HL-60/S4 treated with retinoic acid at 250 ng/mL for 4 days and 3 days (cell line): ENCODE results near the gene ZNF689.
"Not testable (repeated sequence)": the region's sequence is repeated elsewhere in the genome, so short reads cannot be mapped to it uniquely, and the experiment has no call there.

ENCODE experiments used
- in situ Hi-C: fragments of 300-500 bp; cut with MboI; formaldehyde crosslinking; loops from 2 replicates; pipeline ENCODE4 v1.7.0; 2022; ENCODE audit warnings: low sequenced_read_pairs

Gene ZNF689

DNA sequence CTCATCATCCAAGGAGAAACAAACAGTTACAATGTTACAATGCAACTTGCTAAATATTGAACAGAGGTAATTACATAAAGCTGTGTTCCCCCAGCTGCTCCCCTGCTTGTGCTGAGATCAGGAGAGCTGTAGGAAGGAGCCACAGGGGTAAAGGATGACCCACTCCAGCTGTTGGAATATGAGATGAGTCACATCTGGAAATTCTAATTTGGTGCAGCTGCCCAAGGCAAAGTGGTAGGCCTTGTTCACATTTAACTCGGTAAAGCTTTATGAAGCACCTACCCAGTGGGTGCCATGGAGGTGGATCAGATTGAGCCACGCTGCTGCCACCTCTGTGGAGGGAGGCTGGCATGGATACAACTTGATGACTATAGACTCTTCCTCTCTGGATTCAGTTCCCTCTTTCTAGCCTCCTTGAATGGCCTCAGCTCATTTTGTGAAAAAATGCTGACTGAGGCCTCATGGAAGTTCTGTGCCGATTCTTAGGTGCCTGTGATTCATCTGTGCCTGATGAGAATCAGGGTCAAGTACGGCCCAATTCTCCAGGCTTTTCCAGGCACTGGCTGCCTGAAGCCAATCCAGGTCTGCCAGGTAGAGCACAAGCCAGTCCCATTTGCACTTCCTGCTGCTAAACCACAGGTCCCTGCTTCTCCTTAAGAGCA lies 7.4 kb downstream of the ZNF689 start:
- in situ Hi-C loops = loop anchor here (10.0 kb wide), 1 partner anchor 168 kb away; the partner anchor contains the start of gene DCTPP1

GRCh38 chr16:30601966-30602365 lies 8.2 kb downstream of the ZNF689 start:
- in situ Hi-C loops = loop anchor here (10.0 kb wide), 1 partner anchor 167 kb away; the partner anchor contains the start of gene DCTPP1

- in situ Hi-C loops = loop anchor here (10.0 kb wide), 1 partner anchor 166 kb away; the partner anchor contains the start of gene DCTPP1
Observed at GRCh38 chr16:30600929-30601328, 9.3 kb downstream of the ZNF689 start.

- in situ Hi-C loops = loop anchor here (10.0 kb wide), 1 partner anchor 165 kb away; the partner anchor contains the start of gene DCTPP1
Observed at GRCh38 chr16:30600215-30600614, 10.0 kb downstream of the ZNF689 start.

DNA sequence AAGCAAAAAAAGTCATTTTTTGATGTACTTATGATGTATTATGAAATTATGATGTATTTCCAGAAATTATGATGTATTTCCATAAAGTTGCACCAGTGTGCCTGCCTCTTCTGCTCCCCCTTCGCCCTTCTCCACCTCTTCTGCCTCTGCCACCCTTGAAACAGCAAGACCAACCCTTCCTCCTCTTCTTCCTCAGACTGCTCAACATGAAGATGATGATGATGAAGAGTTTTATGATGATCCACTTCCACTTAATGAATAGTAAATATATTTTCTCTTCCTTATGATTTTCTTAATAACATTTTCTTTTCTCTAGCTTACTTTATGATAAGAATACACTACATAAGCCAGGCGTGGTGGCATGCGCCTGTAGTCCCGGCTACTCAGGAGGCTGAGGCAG lies 17.3 kb downstream of the ZNF689 start:
- in situ Hi-C loops = no loop called here

GRCh38 chr16:30590869-30591268 lies 19.3 kb downstream of the ZNF689 start:
- in situ Hi-C loops = not testable (repeated sequence)

DNA sequence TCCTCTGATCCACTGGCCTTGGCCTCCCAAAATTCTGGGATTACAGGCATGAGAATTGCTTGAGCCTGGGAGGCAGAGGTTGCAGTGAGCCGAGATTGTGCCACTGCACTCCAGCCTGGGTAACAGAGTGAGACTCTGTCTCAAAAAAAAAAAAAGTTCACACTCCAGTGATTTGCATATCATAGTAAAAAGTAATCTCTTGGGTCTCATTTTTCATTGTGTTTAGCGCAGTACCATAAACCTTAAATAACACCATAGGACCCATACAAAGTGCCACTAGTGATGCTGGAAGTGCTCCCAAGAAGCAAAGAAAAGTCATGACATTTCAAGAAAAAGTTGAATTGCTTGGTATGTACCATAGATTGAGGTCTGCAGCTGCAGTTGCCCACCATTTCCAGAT lies 20.6 kb downstream of the ZNF689 start:
- in situ Hi-C loops = not testable (repeated sequence)

- in situ Hi-C loops = no loop called here
Observed at GRCh38 chr16:30588651-30589050, 21.5 kb downstream of the ZNF689 start.

GRCh38 chr16:30585400-30586191 lies 24.6 kb downstream of the ZNF689 start, which contains the start of gene ZNF785:
Gene ZNF785, minus strand, starts transcription at chr16:30585697. Its CDS starts 86 bp downstream, at chr16:30585611.
- in situ Hi-C loops = no loop called here

- in situ Hi-C loops = no loop called here
Observed at GRCh38 chr16:30585022-30585399, 25.2 kb downstream of the ZNF689 start.

- in situ Hi-C loops = no loop called here
Observed at GRCh38 chr16:30582611-30583340, 27.4 kb downstream of the ZNF689 start.

- in situ Hi-C loops = no loop called here
Observed at GRCh38 chr16:30581457-30581856, 28.7 kb downstream of the ZNF689 start.

- in situ Hi-C loops = no loop called here
Observed at GRCh38 chr16:30574678-30575077, 35.5 kb downstream of the ZNF689 start.

DNA sequence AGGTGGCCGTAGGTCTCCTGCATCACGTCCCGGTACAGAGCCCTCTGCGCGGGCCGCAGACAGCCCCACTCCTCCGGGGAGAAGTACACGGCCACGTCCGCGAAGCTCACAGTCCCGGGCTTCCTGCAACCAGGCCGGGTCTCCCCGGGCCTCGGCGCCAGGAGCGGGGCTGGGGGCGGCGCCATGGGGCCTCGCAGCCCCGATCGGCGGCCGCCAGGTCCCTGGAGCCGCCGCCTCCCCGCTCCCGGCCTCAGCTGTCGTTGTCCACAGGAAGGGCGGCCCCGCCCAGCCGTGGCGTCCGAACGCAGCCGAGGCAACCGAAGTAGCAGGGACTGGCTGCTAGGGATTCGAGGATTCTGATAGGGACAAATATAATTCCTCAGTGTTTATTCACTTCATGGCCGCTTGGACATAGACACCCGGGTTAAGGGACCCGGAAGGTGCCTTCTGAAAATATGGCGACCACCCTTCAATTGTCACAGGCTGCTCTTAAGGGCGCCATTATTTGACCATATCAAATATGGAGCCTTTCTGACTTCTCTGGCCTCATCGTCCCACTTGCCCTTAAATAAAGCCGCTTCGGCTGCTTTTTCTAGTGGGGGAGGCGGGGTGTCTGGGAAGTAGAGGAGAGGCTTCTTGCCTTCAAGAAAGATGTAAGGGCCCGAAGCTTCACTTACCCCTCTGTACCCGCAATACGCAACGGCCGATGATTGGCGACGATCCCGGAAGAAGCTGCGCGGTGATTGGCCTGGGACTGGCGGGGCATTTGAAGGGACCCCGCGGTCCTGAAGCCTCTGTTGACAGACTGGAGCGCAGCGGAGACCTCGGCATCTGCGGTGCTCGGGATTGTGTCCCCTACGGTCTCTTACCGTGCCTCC lies 38.5 kb downstream of the ZNF689 start, which contains the start of gene ZNF688:
ZNF688 (minus strand) TSS at position 270 of the 878 bp plus-strand sequence; CDS start at position 185, 85 bp downstream.
- in situ Hi-C loops = no loop called here

GRCh38 chr16:30570636-30571444 lies 39.3 kb downstream of the ZNF689 start:
- in situ Hi-C loops = no loop called here

- in situ Hi-C loops = no loop called here
Observed at GRCh38 chr16:30569746-30570635, 40.2 kb downstream of the ZNF689 start.

GRCh38 chr16:30569281-30569680 lies 40.9 kb downstream of the ZNF689 start:
- in situ Hi-C loops = no loop called here

- in situ Hi-C loops = no loop called here
Observed at GRCh38 chr16:30567991-30568638, 42.1 kb downstream of the ZNF689 start.
